HG03520 (cell line): ENCODE measurements around the gene LAMTOR5.
"Not testable (repeated sequence)": the region's sequence is repeated elsewhere in the genome, so short reads cannot be mapped to it uniquely, and the experiment has no call there.

Experiments
- ATAC-seq: cut with Tn5 transposase; IDR thresholded peaks from one replicate; pipeline ENCODE4 v1.9.1; 2021; ENCODE audit warnings: mild to moderate bottlenecking, moderate library complexity; ENCODE audit not compliant: unreplicated experiment

The LAMTOR5 gene

GRCh38 chr1:110428946-110429345 lies 21.5 kb upstream of the LAMTOR5 start:
- ATAC-seq: no peak

GRCh38 chr1:110426854-110427253 lies 19.4 kb upstream of the LAMTOR5 start:
- no peak for ATAC-seq

GRCh38 chr1:110425612-110426152 lies 18.2 kb upstream of the LAMTOR5 start:
- ATAC-seq: no peak

GRCh38 chr1:110424699-110425611 lies 17.5 kb upstream of the LAMTOR5 start:
- no peak for ATAC-seq

GRCh38 chr1:110420874-110421793 lies 13.6 kb upstream of the LAMTOR5 start:
- no peak for ATAC-seq

GRCh38 chr1:110420023-110420662 lies 12.6 kb upstream of the LAMTOR5 start:
- ATAC-seq: no peak

GRCh38 chr1:110418729-110419128 lies 11.2 kb upstream of the LAMTOR5 start:
- no peak for ATAC-seq

- not testable (repeated sequence) for ATAC-seq
Observed at GRCh38 chr1:110413045-110413444, 5.6 kb upstream of the LAMTOR5 start.

GRCh38 chr1:110412576-110412975 lies 5.1 kb upstream of the LAMTOR5 start:
- ATAC-seq: no peak

GRCh38 chr1:110411173-110411735 lies 3.8 kb upstream of the LAMTOR5 start:
- no peak for ATAC-seq

GRCh38 chr1:110409316-110409715 lies 1.8 kb upstream of the LAMTOR5 start:
- ATAC-seq: no peak

- no peak for ATAC-seq
Observed at GRCh38 chr1:110408488-110408887, 994 bp upstream of the LAMTOR5 start.

GRCh38 chr1:110406407-110406806 lies 1.1 kb downstream of the LAMTOR5 start:
- not testable (repeated sequence) for ATAC-seq

GRCh38 chr1:110404401-110404800 lies 3.1 kb downstream of the LAMTOR5 start:
- no peak for ATAC-seq

GRCh38 chr1:110403805-110404204 lies 3.7 kb downstream of the LAMTOR5 start:
- no peak for ATAC-seq

GRCh38 chr1:110396259-110396958 lies 11.1 kb downstream of the LAMTOR5 start:
- not testable (repeated sequence) for ATAC-seq

GRCh38 chr1:110394493-110394820 lies 13.0 kb downstream of the LAMTOR5 start:
- ATAC-seq: no peak

GRCh38 chr1:110393691-110394492 lies 13.6 kb downstream of the LAMTOR5 start:
- no peak for ATAC-seq

GRCh38 chr1:110393286-110393685 lies 14.2 kb downstream of the LAMTOR5 start:
- no peak for ATAC-seq
